A549 (cell line): ENCODE results near the gene PACS1. TPM values are rescaled to one million over a fixed set of nuclear protein-coding genes. Genes with fewer than 3 reads are reported as not detected.
A peak's percentile ranks its signal among the peaks of the same experiment; 100 is the strongest.

ENCODE experiments used
- ATAC-seq, 2 experiments: fragments of 200-7000 bp in 1 of 2; fragments of >200 bp in 1 of 2; cut with Nextera tagmentation in 1 of 2; cut with Tn5 transposase in 1 of 2; 3 replicates each; pipeline versions ENCODE4 v1.8.0 to v1.9.1; 2018 to 2020; ENCODE audit warnings: mild to moderate bottlenecking in 1 of 2, moderate library complexity in 1 of 2
- CTCF ChIA-PET: fragments of 300-600 bp; sonication (Branson Sonifier 250); formaldehyde crosslinking; extraction: SDS; loops from one replicate; lab custom pipeline; 2021; ENCODE audit warnings: antibody characterized with exemption, inconsistent platforms; lab: Yijun Ruan, JAX
- POLR2A ChIA-PET: fragments of 350-600 bp; formaldehyde crosslinking; extraction: SDS; loops from one replicate; lab custom pipeline; 2021; ENCODE audit warnings: antibody characterized with exemption, inconsistent platforms; lab: Yijun Ruan, JAX
- DNase-seq, 2 experiments: peaks; one replicate each; pipeline versions ENCODE4 v3.0.0 to v3.0.0-alpha.2; 2011 to 2016; ENCODE audit warnings: low read depth in 1 of 2, low spot score in 1 of 2
- FAIRE-seq: peaks from 2 replicates; lab custom pipeline; 2011; peaks lifted over from hg19 to GRCh38; lab: Jason Lieb, UNC
- H3K27ac ChIP-seq, 2 experiments: fragments of >200 bp; sonication (Bioruptor Twin); formaldehyde crosslinking; 3 replicates each; pipeline ENCODE4 v1.5.1; 2016 to 2017
- H3K4me1 ChIP-seq: fragments of >200 bp; sonication (Bioruptor Twin); formaldehyde crosslinking; 3 replicates; pipeline ENCODE4 v1.6.1; 2016
- H3K4me2 ChIP-seq: fragments of >200 bp; sonication (Bioruptor Twin); formaldehyde crosslinking; 3 replicates; pipeline ENCODE4 v1.6.1; 2016
- H3K4me3 ChIP-seq: fragments of >200 bp; sonication (Bioruptor Twin); formaldehyde crosslinking; 3 replicates; pipeline ENCODE4 v1.5.1; 2016
- H3K9me3 ChIP-seq: fragments of >200 bp; sonication (Bioruptor Twin); formaldehyde crosslinking; 3 replicates; pipeline ENCODE4 v1.6.1; 2016
- BHLHE40 ChIP-seq: IDR thresholded peaks from 2 replicates; pipeline ENCODE4 v1.6.1; 2012; ENCODE audit warnings: low read depth, low read length, inconsistent platforms
- CBX2 ChIP-seq: fragments of 200-600 bp; sonication (generic); IDR thresholded peaks from 2 replicates; pipeline ENCODE4 v1.6.1; 2016; ENCODE audit warnings: low read depth, mild to moderate bottlenecking, borderline replicate concordance
- CHD2 ChIP-seq: fragments of 150-350 bp; IDR thresholded peaks from 2 replicates; pipeline ENCODE4 v1.6.1; 2014; ENCODE audit warnings: low read length; ENCODE audit not compliant: partially characterized antibody
- HEYL ChIP-seq: fragments of 250-450 bp; sonication (Bioruptor Pico); IDR thresholded peaks from 2 replicates; pipeline ENCODE4 v1.8.0; 2021; ENCODE audit warnings: mild to moderate bottlenecking, moderate library complexity
- JUNB ChIP-seq: fragments of >200 bp; sonication (Bioruptor Twin); formaldehyde crosslinking; IDR thresholded peaks from 2 replicates; pipeline ENCODE4 v1.6.1; 2016
- KDM1A ChIP-seq: fragments of 200-600 bp; sonication (generic); IDR thresholded peaks from 2 replicates; pipeline ENCODE4 v1.6.1; 2016; ENCODE audit warnings: low read depth, mild to moderate bottlenecking
- KDM5A ChIP-seq: fragments of 200-600 bp; sonication (generic); IDR thresholded peaks from 2 replicates; pipeline ENCODE4 v1.6.1; 2016; ENCODE audit warnings: antibody characterized with exemption, mild to moderate bottlenecking
- MAFK ChIP-seq: fragments of 450-650 bp; IDR thresholded peaks from 2 replicates; pipeline ENCODE4 v1.6.1; 2014; ENCODE audit not compliant: partially characterized antibody
- MAZ ChIP-seq: fragments of 150-350 bp; IDR thresholded peaks from 2 replicates; pipeline ENCODE4 v1.6.1; 2014; ENCODE audit warnings: antibody characterized with exemption, low read depth, low read length, borderline replicate concordance
- NPAS2 ChIP-seq: fragments of 250-450 bp; sonication (Bioruptor Pico); IDR thresholded peaks from 2 replicates; pipeline ENCODE4 v1.8.0; 2022; ENCODE audit warnings: mild to moderate bottlenecking, moderate library complexity, borderline replicate concordance
- PHF8 ChIP-seq: fragments of 200-600 bp; sonication (generic); IDR thresholded peaks from 2 replicates; pipeline ENCODE4 v1.6.1; 2016; ENCODE audit warnings: low read depth, mild to moderate bottlenecking, antibody characterized with exemption, moderate library complexity, borderline replicate concordance
- POLR2AphosphoS2 ChIP-seq: conservative IDR thresholded peaks from 2 replicates; pipeline ENCODE4 v1.6.1; 2012; ENCODE audit warnings: low read length, improper control_type of control experiment, inconsistent platforms
- RAD21 ChIP-seq, 2 experiments: fragments of >200 bp in 1 of 2; sonication (Bioruptor Twin) in 1 of 2; formaldehyde crosslinking in 1 of 2; IDR thresholded peaks in 1 of 2; conservative IDR thresholded peaks in 1 of 2; 2 replicates in 1 of 2; 3 replicates in 1 of 2; pipeline ENCODE4 v1.6.1; 2012 to 2018; ENCODE audit warnings: inconsistent platforms in 1 of 2
- RFX5 ChIP-seq: fragments of 450-650 bp; IDR thresholded peaks from 2 replicates; pipeline ENCODE4 v1.7.1; 2014; ENCODE audit warnings: antibody characterized with exemption, mild to moderate bottlenecking, moderate library complexity
- RNF2 ChIP-seq: fragments of 200-600 bp; sonication (generic); IDR thresholded peaks from 2 replicates; pipeline ENCODE4 v1.6.1; 2016; ENCODE audit warnings: low read depth, mild to moderate bottlenecking, antibody characterized with exemption, moderate library complexity, borderline replicate concordance
- TFCP2L1 ChIP-seq: fragments of 250-450 bp; sonication (Bioruptor Pico); IDR thresholded peaks from 2 replicates; pipeline ENCODE4 v1.5.0; 2021; ENCODE audit warnings: mild to moderate bottlenecking
- ZNF302 ChIP-seq: fragments of 250-450 bp; sonication (Bioruptor Pico); IDR thresholded peaks from 2 replicates; pipeline ENCODE4 v1.9.0; 2021; ENCODE audit warnings: inconsistent platforms, mild to moderate bottlenecking, moderate library complexity
- ZSCAN20 ChIP-seq: fragments of 250-450 bp; sonication (Bioruptor Pico); IDR thresholded peaks from 2 replicates; pipeline ENCODE4 v1.8.0; 2022; ENCODE audit warnings: mild to moderate bottlenecking, moderate library complexity
- WGBS: methylation state at CpG from one replicate; pipeline ENCODE4 v1.1.6; 2017; ENCODE audit errors: missing lambda C conversion rate; 5-methylcytosine and 5-hydroxymethylcytosine counted together
- polyA plus RNA-seq, 4 experiments: library from polyadenylated mRNA; depleted of rRNA in 3 of 4; stranded (reverse); fragments of >200 nt; fragmentation: RNase III in 1 of 4; extraction: RNeasy Plus Mini Kit Qiagen cat#74134 plus additional on column Dnase treatment in 1 of 4; gene quantifications; 2 replicates in 3 of 4; 3 replicates in 1 of 4; pipeline ENCODE4 v1.2.3, GENCODE V29; 2011 to 2017
- TF ChIP-seq, protein P1 (sequence below): IDR thresholded peaks from 2 replicates; pipeline ENCODE4 v1.6.1; 2012
- TF ChIP-seq, protein P2 (sequence below): IDR thresholded peaks from 2 replicates; pipeline ENCODE4 v1.6.1; 2012; ENCODE audit warnings: low read depth, borderline replicate concordance
- TF ChIP-seq, protein P3 (sequence below): fragments of 150-350 bp; IDR thresholded peaks from 2 replicates; pipeline ENCODE4 v1.6.1; 2014; ENCODE audit warnings: low read depth, mild to moderate bottlenecking, low read length

The PACS1 gene
- polyA plus RNA-seq, 2 of the 4 experiments (the other 2 are of a cell fraction), result 48.2 to 59.1 TPM

DNA sequence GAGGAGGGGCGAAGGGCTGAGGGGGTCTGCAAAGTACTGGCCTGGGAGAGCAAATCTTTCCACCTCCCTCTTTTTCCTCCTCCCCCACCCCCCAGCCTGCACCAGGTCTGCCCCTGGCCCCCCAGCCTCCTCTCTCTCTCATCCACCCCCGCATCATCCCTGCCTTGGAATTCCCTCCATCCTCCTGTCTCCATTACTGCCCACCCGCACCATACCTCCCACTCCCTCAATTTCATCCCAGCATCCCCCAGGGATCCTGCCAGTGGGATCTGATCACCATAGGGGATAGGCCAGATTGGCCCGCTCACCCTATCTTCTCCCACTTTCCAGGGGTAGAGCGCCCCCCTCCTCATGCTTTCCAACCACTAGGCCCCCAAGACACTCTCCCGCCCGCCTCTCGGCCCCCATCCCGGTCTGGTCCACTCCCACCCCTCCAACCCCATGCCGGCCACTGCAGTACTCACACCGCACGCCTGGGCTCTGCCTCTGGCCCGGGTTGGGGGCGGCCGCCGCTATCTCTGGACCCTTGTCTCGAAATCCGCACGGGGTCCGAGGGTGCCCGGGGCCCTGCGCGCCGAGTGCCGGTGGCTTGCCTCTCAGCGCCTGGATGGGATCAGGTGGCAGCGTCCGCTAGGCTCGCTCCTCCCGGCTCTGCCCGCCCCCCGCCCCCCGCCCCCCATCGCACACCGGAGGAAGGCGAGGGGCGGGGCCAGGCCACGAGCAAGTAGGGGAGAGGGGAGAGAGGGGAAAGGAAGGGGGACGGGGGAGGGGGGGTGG, 21.3 kb upstream of the PACS1 start, which contains the start of gene GAL3ST3:
Gene GAL3ST3, minus strand, starts transcription at position 615 of the 777 bp plus-strand sequence. CDS start 3,746 bp downstream, outside the sequence.
- FAIRE-seq, result no peak
- H3K9me3 ChIP-seq, result no peaks in the 10 kb centered on the region
- no peak for DNase-seq
- ChIA-PET CTCF (interaction anchor here (1.3 to 15.8 kb wide), 7 partner anchors 14 to 27 kb away, joined by 3 to 233 read pairs (median 48); partner anchors contain the start of genes CATSPER1 and PACS1), POLR2A (interaction anchor here (0.6 kb wide), 1 partner anchor 29 kb away, joined by 5 read pairs; no protein-coding TSS in a partner anchor)
- no peak for ATAC-seq
- WGBS, result 89% methylated on average over 17 of the region's 39 CpGs
- H3K4me3 ChIP-seq, result no peak within 1 kb of the TSS
- H3K27ac ChIP-seq, result no peak within 1 kb of the TSS
- peaks cover 26% of the 10 kb centered on the region for H3K4me1 ChIP-seq
- H3K4me2 ChIP-seq, result no peak within 1 kb of the TSS
- no peak for TF ChIP-seq KDM1A
- no peak for TF ChIP-seq TFCP2L1 (CRISPR knock-in tag)
- no peak for TF ChIP-seq CBX2
- no peak for TF ChIP-seq POLR2AphosphoS2
- TF ChIP-seq ZNF302 (CRISPR knock-in tag), result no peak
- no peak for TF ChIP-seq RNF2
- TF ChIP-seq, protein P1, sequence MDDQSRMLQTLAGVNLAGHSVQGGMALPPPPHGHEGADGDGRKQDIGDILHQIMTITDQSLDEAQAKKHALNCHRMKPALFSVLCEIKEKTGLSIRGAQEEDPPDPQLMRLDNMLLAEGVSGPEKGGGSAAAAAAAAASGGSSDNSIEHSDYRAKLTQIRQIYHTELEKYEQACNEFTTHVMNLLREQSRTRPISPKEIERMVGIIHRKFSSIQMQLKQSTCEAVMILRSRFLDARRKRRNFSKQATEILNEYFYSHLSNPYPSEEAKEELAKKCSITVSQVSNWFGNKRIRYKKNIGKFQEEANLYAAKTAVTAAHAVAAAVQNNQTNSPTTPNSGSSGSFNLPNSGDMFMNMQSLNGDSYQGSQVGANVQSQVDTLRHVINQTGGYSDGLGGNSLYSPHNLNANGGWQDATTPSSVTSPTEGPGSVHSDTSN, result no peak
- TF ChIP-seq, protein P2, sequence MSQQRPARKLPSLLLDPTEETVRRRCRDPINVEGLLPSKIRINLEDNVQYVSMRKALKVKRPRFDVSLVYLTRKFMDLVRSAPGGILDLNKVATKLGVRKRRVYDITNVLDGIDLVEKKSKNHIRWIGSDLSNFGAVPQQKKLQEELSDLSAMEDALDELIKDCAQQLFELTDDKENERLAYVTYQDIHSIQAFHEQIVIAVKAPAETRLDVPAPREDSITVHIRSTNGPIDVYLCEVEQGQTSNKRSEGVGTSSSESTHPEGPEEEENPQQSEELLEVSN, result no peak

DNA sequence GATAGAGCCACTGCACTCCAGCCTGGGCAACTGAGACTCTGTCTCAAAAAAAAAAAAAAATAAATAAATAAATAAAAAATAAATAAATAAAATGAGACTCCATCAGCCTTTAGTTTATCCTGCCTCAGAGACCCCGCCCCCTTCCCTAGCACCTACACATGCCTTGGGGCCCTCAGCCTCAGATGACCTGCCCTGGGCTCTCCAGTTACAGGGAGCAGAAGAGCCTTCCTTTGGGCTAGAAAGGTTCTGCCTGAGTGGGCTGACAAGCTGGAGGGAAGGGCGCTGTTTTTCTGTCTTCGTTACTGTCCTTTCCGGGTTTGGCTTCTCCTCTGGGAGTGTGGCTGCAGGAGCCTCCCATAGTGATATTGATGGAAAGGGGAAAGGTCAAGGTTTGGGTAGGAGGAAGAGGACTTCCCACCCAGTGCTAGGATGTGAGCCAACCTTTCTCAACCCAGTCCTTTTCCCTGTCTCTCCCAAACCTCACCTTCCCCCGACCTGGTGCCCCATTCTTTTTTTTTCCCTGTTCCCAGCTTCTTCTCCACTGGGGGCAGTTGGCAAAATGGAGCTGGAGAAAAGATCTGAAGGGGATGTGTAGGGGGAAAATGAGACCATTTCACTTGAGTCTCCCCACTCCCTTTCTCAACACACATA, 19.4 kb upstream of the PACS1 start:
- ChIA-PET CTCF (interaction anchor here (0.6 to 12.6 kb wide), 8 partner anchors 8 to 339 kb away, joined by 3 to 233 read pairs (median 4); partner anchors contain the start of genes KAT5 and PACS1), POLR2A (interaction anchor here (0.7 to 0.9 kb wide), 2 partner anchors 339 to 1005 kb away, joined by 4 to 5 read pairs; no protein-coding TSS in a partner anchor)
- no peak for FAIRE-seq
- peak overlapping the region; percentile 88 to 90 for H3K27ac ChIP-seq
- H3K4me2 ChIP-seq, result peak overlapping the region; percentile 90
- no peak overlapping the region for H3K4me3 ChIP-seq
- no peaks in the 10 kb centered on the region for H3K9me3 ChIP-seq
- peak in 1 of 2 experiments; percentile 38 for DNase-seq
- TF ChIP-seq MAFK (no peak), ZSCAN20 (CRISPR knock-in tag) (no peak), JUNB (no peak), PHF8 (no peak), POLR2AphosphoS2 (no peak), NPAS2 (no peak), HEYL (CRISPR knock-in tag) (no peak), KDM5A (no peak), MAZ (no peak), RFX5 (no peak), RAD21 (conservative IDR thresholded peaks at IDR 0.05 in 1 of 2, IDR thresholded peaks at IDR 0.05 in 1 of 2) (no peak), BHLHE40 (no peak), CHD2 (no peak), ZNF302 (CRISPR knock-in tag) (no peak)
- TF ChIP-seq, protein P3, sequence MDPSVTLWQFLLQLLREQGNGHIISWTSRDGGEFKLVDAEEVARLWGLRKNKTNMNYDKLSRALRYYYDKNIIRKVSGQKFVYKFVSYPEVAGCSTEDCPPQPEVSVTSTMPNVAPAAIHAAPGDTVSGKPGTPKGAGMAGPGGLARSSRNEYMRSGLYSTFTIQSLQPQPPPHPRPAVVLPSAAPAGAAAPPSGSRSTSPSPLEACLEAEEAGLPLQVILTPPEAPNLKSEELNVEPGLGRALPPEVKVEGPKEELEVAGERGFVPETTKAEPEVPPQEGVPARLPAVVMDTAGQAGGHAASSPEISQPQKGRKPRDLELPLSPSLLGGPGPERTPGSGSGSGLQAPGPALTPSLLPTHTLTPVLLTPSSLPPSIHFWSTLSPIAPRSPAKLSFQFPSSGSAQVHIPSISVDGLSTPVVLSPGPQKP, result no peak
- peaks cover 21% of the 10 kb centered on the region for H3K4me1 ChIP-seq
- WGBS, result 91% methylated on average over 5 of the region's 5 CpGs
- no peak for ATAC-seq
